ENCODE measurements around the gene PTH1R. TPM values are rescaled to one million over a fixed set of nuclear protein-coding genes. Genes with fewer than 3 reads are reported as not detected.

Gene PTH1R
- polyA plus RNA-seq, 4 donors: 0.67 to 45.8 (median 3.5) TPM

DNA sequence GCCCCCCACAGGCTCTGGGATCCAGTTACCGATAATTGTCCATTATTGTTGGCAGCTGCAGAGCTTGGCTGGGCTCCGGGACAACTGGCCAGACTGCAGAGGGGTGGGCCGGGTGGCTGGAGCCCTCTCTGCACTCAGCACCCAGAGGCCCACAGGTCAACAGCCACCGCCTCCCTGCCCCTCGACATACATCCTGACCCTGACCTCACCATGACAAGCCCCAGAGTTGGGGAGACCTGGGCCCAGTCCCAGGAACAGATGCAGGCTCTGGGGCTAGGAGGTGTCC lies 22.4 kb downstream of the PTH1R start:
- H3K9me3 ChIP-seq (ENCODE audit: control insufficient read depth in 2 of 2, insufficient read depth in 1 of 2, low read depth in 1 of 2, low read length in 1 of 2): no peaks in the 10 kb centered on the region
- no peaks in the 10 kb centered on the region for H3K4me1 ChIP-seq (ENCODE audit: control insufficient read depth in 3 of 3, insufficient read depth in 2 of 3, low read depth in 1 of 3, low read length in 2 of 3)
- FAIRE-seq: no peak
- no peak overlapping the region for H3K27ac ChIP-seq (ENCODE audit: low read depth in 1 of 3, low read length in 2 of 3)
- 79 to 86% (median 80%) methylated on average over 5 of the region's 5 CpGs for WGBS, 3 donors
- peaks cover 0 to 18% (median 4%) of the 10 kb centered on the region in 3 donors for H3K27me3 ChIP-seq (ENCODE audit: control insufficient read depth in 3 of 3, insufficient read depth in 3 of 3, low read length in 3 of 3)
- H3K36me3 ChIP-seq (ENCODE audit: control insufficient read depth in 3 of 3, insufficient read depth in 2 of 3, low read depth in 1 of 3, low read length in 3 of 3): peaks cover 0 to 2% (median 0%) of the 10 kb centered on the region in 3 donors
- DNase-seq: no peak
- H3K4me3 ChIP-seq (ENCODE audit: low read depth in 1 of 3, low read length in 3 of 3): no peak overlapping the region

DNA sequence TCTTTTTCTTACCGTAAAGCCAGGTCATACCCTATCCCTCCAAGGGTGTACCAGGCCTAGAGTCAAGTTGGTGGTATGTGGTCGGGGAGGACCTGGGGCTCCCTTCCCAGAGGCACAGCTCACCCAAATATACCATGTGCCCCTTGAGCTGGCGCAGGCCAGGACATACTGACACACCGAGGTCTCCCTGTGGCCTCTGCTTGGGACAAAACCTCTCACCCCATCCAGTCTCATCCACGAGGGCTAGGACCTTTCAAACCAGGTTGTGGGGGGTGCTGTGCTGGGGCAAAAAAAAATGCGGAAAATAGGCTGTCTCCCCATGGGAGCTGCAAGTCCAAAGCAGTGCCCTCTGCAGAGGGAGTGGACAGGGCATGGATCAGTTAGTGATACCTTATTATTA lies 22.8 kb downstream of the PTH1R start:
- peaks cover 0 to 18% (median 4%) of the 10 kb centered on the region in 3 donors for H3K27me3 ChIP-seq (ENCODE audit: control insufficient read depth in 3 of 3, insufficient read depth in 3 of 3, low read length in 3 of 3)
- DNase-seq (no peak), FAIRE-seq (no peak)
- no peak overlapping the region for H3K27ac ChIP-seq (ENCODE audit: low read depth in 1 of 3, low read length in 2 of 3)
- no peaks in the 10 kb centered on the region for H3K9me3 ChIP-seq (ENCODE audit: control insufficient read depth in 2 of 2, insufficient read depth in 1 of 2, low read depth in 1 of 2, low read length in 1 of 2)
- H3K36me3 ChIP-seq (ENCODE audit: control insufficient read depth in 3 of 3, insufficient read depth in 2 of 3, low read depth in 1 of 3, low read length in 3 of 3): peaks cover 0 to 2% (median 0%) of the 10 kb centered on the region in 3 donors
- no peak overlapping the region for H3K4me3 ChIP-seq (ENCODE audit: low read depth in 1 of 3, low read length in 3 of 3)
- 87 to 91% (median 88%) methylated on average over 6 of the region's 6 CpGs for WGBS, 3 donors
- H3K4me1 ChIP-seq (ENCODE audit: control insufficient read depth in 3 of 3, insufficient read depth in 2 of 3, low read depth in 1 of 3, low read length in 2 of 3): no peaks in the 10 kb centered on the region

DNA sequence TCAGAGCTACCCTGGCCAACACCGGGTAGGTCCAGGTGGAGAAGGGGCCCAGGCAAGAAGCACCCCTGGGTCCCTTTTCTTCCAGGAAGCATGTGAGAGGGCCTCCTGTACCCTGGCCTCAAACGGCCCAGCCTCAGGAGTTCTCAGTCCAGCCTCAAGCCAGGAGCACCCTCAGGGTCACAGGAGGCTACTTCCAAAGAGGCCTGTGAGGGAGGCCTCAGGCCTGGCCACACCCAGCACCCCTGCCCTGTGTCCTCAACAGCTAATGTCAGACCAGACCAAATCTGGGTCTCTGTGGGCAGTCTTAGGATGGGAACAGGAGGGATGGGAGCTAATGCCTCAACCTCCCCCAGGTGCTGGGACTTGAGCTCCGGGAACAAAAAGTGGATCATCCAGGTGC lies 23.5 kb downstream of the PTH1R start:
- 71 to 83% (median 76%) methylated on average over 3 of the region's 3 CpGs for WGBS, 3 donors
- DNase-seq: no peak
- H3K27ac ChIP-seq (ENCODE audit: low read depth in 1 of 3, low read length in 2 of 3): no peak overlapping the region

DNA sequence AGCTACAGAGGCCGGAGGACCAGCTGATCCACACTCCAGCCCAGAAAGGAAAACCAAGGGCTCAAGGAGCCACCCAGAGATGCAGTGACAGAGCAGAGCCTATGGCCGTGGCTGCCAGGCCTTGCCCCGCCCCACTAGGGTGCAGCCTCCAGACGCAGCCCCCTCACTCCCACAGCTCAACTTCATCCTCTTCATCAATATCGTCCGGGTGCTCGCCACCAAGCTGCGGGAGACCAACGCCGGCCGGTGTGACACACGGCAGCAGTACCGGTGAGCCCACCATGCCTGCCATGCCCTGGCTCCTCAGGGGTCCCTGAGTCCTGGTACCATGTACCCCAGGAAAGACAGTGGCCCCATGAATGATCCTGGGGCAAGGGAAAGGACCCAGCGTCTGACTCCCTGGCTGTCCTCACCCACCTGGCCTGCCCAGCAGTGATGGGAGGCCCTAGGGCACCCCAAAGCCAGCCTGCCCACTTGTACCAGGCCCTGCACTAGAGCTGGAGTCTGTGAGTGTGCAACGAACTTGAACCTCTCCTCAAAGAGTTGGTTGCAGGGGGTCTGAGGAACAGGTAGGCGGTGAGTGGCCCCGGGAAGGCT lies 24.2 kb downstream of the PTH1R start:
- Histone ChIP-seq H3K4me1 (ENCODE audit: control insufficient read depth in 3 of 3, insufficient read depth in 2 of 3, low read depth in 1 of 3, low read length in 2 of 3) (no peaks in the 10 kb centered on the region), H3K27ac (ENCODE audit: low read depth in 1 of 3, low read length in 2 of 3) (no peak overlapping the region), H3K27me3 (ENCODE audit: control insufficient read depth in 3 of 3, insufficient read depth in 3 of 3, low read length in 3 of 3) (peaks cover 0 to 18% (median 4%) of the 10 kb centered on the region in 3 donors), H3K9me3 (ENCODE audit: control insufficient read depth in 2 of 2, insufficient read depth in 1 of 2, low read depth in 1 of 2, low read length in 1 of 2) (no peaks in the 10 kb centered on the region), H3K36me3 (ENCODE audit: control insufficient read depth in 3 of 3, insufficient read depth in 2 of 3, low read depth in 1 of 3, low read length in 3 of 3) (peaks cover 0 to 2% (median 0%) of the 10 kb centered on the region in 3 donors), H3K4me3 (ENCODE audit: low read depth in 1 of 3, low read length in 3 of 3) (no peak overlapping the region)
- DNase-seq (no peak), FAIRE-seq (no peak)
- WGBS, 3 donors: 87 to 90% (median 88%) methylated on average over 17 of the region's 17 CpGs

More for the DNA sequence above, 23.5 kb downstream of the PTH1R start:
- Histone ChIP-seq H3K4me1 (ENCODE audit: control insufficient read depth in 3 of 3, insufficient read depth in 2 of 3, low read depth in 1 of 3, low read length in 2 of 3) (no peaks in the 10 kb centered on the region), H3K4me3 (ENCODE audit: low read depth in 1 of 3, low read length in 3 of 3) (no peak overlapping the region), H3K27me3 (ENCODE audit: control insufficient read depth in 3 of 3, insufficient read depth in 3 of 3, low read length in 3 of 3) (peaks cover 0 to 18% (median 4%) of the 10 kb centered on the region in 3 donors), H3K9me3 (ENCODE audit: control insufficient read depth in 2 of 2, insufficient read depth in 1 of 2, low read depth in 1 of 2, low read length in 1 of 2) (no peaks in the 10 kb centered on the region), H3K36me3 (ENCODE audit: control insufficient read depth in 3 of 3, insufficient read depth in 2 of 3, low read depth in 1 of 3, low read length in 3 of 3) (peaks cover 0 to 2% (median 0%) of the 10 kb centered on the region in 3 donors)
- no peak for FAIRE-seq

DNA sequence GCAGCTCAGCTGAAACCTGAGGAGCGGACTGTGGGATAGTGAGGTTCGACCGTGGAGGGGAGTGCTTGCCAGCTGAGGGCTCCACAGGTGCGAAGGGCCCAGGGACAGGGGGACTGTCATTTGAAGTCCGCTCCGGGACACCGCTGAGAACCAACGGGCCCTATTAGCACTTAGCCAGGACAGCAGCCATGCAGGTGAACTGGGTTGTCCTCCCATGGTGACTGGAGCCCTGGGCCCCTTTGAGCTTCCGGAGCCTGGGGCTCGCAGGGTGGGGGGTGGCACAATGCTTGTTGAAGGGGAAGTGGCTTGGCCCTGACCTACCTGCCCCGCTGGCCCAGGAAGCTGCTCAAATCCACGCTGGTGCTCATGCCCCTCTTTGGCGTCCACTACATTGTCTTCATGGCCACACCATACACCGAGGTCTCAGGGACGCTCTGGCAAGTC lies 24.7 kb downstream of the PTH1R start:
- no peak for FAIRE-seq
- DNase-seq: no peak
- Histone ChIP-seq H3K27ac (ENCODE audit: low read depth in 1 of 3, low read length in 2 of 3) (no peak overlapping the region), H3K36me3 (ENCODE audit: control insufficient read depth in 3 of 3, insufficient read depth in 2 of 3, low read depth in 1 of 3, low read length in 3 of 3) (peaks cover 0 to 2% (median 0%) of the 10 kb centered on the region in 3 donors), H3K4me3 (ENCODE audit: low read depth in 1 of 3, low read length in 3 of 3) (no peak overlapping the region), H3K27me3 (ENCODE audit: control insufficient read depth in 3 of 3, insufficient read depth in 3 of 3, low read length in 3 of 3) (peaks cover 0 to 18% (median 4%) of the 10 kb centered on the region in 3 donors), H3K9me3 (ENCODE audit: control insufficient read depth in 2 of 2, insufficient read depth in 1 of 2, low read depth in 1 of 2, low read length in 1 of 2) (no peaks in the 10 kb centered on the region), H3K4me1 (ENCODE audit: control insufficient read depth in 3 of 3, insufficient read depth in 2 of 3, low read depth in 1 of 3, low read length in 2 of 3) (no peaks in the 10 kb centered on the region)
- 89 to 92% (median 92%) methylated on average over 15 of the region's 15 CpGs for WGBS, 3 donors

DNA sequence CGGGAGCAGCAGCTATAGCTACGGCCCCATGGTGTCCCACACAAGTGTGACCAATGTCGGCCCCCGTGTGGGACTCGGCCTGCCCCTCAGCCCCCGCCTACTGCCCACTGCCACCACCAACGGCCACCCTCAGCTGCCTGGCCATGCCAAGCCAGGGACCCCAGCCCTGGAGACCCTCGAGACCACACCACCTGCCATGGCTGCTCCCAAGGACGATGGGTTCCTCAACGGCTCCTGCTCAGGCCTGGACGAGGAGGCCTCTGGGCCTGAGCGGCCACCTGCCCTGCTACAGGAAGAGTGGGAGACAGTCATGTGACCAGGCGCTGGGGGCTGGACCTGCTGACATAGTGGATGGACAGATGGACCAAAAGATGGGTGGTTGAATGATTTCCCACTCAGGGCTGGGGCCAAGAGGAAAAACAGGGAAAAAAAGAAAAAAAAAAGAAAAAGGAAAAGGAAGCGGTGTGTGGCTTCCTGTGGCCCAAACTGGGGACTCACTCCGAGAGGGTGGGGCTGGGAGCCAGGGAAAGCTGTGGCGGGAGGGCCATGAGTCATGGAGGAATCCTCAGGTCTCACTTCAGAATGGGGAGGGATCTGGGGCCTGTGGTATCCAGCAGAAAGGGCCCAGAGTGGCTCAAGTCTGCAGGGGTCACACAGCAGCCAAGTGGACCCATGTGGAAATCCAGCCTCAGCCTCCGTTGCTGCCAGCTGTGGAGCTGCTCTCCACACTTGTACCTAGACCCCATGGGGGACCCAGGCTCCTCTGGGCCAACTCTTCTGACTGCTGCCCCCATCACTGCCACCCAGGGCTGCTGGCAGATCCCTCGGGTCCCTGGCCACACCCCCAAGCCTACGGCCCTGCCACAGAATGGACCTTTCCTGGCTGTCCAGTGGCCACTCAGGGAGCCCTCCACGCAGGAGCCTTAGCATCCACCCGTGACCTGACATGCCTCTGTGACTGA lies 26.1 kb downstream of the PTH1R start:
- Histone ChIP-seq H3K4me3 (ENCODE audit: low read depth in 1 of 3, low read length in 3 of 3) (no peak overlapping the region), H3K27me3 (ENCODE audit: control insufficient read depth in 3 of 3, insufficient read depth in 3 of 3, low read length in 3 of 3) (peaks cover 0 to 8% (median 0%) of the 10 kb centered on the region in 3 donors), H3K9me3 (ENCODE audit: control insufficient read depth in 2 of 2, insufficient read depth in 1 of 2, low read depth in 1 of 2, low read length in 1 of 2) (no peaks in the 10 kb centered on the region), H3K4me1 (ENCODE audit: control insufficient read depth in 3 of 3, insufficient read depth in 2 of 3, low read depth in 1 of 3, low read length in 2 of 3) (no peaks in the 10 kb centered on the region), H3K36me3 (ENCODE audit: control insufficient read depth in 3 of 3, insufficient read depth in 2 of 3, low read depth in 1 of 3, low read length in 3 of 3) (peaks cover 0 to 2% (median 0%) of the 10 kb centered on the region in 3 donors), H3K27ac (ENCODE audit: low read depth in 1 of 3, low read length in 2 of 3) (no peak overlapping the region)
- FAIRE-seq: no peak
- 75 to 78% (median 77%) methylated on average over 20 to 21 of the region's 21 CpGs for WGBS, 3 donors
- no peak for DNase-seq

DNA sequence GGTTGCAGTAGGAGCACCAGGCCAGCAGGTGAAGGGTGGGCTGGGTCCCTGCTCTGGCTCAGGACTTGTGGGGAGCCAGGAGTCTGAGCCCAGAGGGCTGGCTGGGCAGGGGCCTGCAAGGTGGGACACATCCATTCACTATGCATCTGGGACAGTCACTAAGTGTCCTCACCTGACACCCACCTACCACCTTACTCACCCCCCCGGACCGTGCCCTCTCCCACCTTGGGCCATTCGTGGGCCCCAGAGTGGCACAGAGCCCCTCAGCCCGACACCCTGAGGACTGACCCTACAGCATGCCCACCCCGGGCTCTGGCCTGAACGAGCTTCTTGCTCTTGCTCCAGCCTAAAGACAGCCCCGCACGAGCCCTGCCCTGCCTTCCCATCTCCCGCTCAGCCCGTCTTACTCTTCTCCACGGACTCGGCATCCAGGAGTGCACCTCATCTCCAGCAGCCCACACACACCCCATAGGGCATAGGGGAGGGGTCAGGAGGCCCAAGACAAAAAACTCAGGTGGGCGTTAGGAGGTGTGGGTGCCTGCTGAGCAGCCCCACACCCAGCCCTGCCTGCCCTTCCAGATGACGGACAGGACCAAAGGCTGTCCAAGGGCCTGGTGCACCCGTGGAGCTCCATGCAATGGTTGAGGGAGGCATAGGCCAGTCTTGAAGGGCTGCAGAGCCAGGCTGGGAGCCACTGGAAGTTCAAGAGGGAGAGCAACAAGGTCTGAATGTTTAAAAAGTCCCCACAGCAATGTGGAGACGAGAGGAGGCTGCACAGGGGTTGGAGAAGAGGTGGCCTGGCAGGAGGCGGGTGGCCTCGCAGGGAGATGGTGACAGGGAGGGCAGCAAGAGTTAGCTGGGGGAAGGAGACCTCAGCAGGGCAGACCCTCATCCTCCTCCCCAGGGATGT lies 27.0 kb downstream of the PTH1R start:
- WGBS, 3 donors: 82 to 88% (median 84%) methylated on average over 18 of the region's 18 CpGs
- Histone ChIP-seq H3K9me3 (ENCODE audit: control insufficient read depth in 2 of 2, insufficient read depth in 1 of 2, low read depth in 1 of 2, low read length in 1 of 2) (no peaks in the 10 kb centered on the region), H3K4me1 (ENCODE audit: control insufficient read depth in 3 of 3, insufficient read depth in 2 of 3, low read depth in 1 of 3, low read length in 2 of 3) (peaks cover 0 to 6% (median 0%) of the 10 kb centered on the region in 3 donors), H3K36me3 (ENCODE audit: control insufficient read depth in 3 of 3, insufficient read depth in 2 of 3, low read depth in 1 of 3, low read length in 3 of 3) (peaks cover 0 to 2% (median 0%) of the 10 kb centered on the region in 3 donors), H3K27me3 (ENCODE audit: control insufficient read depth in 3 of 3, insufficient read depth in 3 of 3, low read length in 3 of 3) (no peaks in the 10 kb centered on the region), H3K4me3 (ENCODE audit: low read depth in 1 of 3, low read length in 3 of 3) (no peak overlapping the region), H3K27ac (ENCODE audit: low read depth in 1 of 3, low read length in 2 of 3) (no peak overlapping the region)
- no peak for FAIRE-seq
- no peak for DNase-seq

DNA sequence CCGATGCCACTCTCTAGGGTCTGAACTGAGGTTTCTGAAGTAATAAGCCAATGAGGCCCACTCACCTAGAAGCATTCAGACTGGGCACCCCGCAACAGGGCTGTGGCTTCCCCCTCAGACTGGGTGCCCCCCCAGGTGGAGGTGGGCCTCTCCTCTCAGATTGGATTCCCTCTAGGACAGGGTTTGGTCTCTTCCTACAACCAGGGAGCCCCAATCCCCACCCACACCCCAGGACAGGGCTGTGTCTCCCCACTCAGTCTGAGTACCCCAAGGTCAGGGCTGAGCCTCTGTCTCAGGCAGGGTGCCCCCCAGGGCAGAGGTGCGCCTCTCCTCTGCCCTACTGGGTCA lies 27.7 kb downstream of the PTH1R start:
- no peak for FAIRE-seq
- Histone ChIP-seq H3K27me3 (ENCODE audit: control insufficient read depth in 3 of 3, insufficient read depth in 3 of 3, low read length in 3 of 3) (no peaks in the 10 kb centered on the region), H3K4me1 (ENCODE audit: control insufficient read depth in 3 of 3, insufficient read depth in 2 of 3, low read depth in 1 of 3, low read length in 2 of 3) (peaks cover 0 to 10% (median 0%) of the 10 kb centered on the region in 3 donors), H3K36me3 (ENCODE audit: control insufficient read depth in 3 of 3, insufficient read depth in 2 of 3, low read depth in 1 of 3, low read length in 3 of 3) (peaks cover 0 to 2% (median 0%) of the 10 kb centered on the region in 3 donors), H3K4me3 (ENCODE audit: low read depth in 1 of 3, low read length in 3 of 3) (no peak overlapping the region), H3K27ac (ENCODE audit: low read depth in 1 of 3, low read length in 2 of 3) (no peak overlapping the region), H3K9me3 (ENCODE audit: control insufficient read depth in 2 of 2, insufficient read depth in 1 of 2, low read depth in 1 of 2, low read length in 1 of 2) (no peaks in the 10 kb centered on the region)
- WGBS, 3 donors: 85 to 97% (median 94%) methylated on average over 3 of the region's 3 CpGs
- no peak for DNase-seq

All from small intestine (tissue), 7 donors.